GM12872 (cell line): ENCODE measurements around the gene LENG1.

Experiments used
- CTCF ChIP-seq: IDR thresholded peaks from 3 replicates; pipeline ENCODE4 v1.5.1; 2011; ENCODE audit warnings: low read depth, mild to moderate bottlenecking, low read length, moderate library complexity; ENCODE audit not compliant: insufficient read depth

Gene LENG1

GRCh38 chr19:54149021-54149812 lies 10.3 kb downstream of the LENG1 start:
- TF ChIP-seq CTCF = no peak

- TF ChIP-seq CTCF = no peak
Measured at GRCh38 chr19:54148158-54148557, 11.4 kb downstream of the LENG1 start.

GRCh38 chr19:54147676-54148075 lies 11.8 kb downstream of the LENG1 start:
- TF ChIP-seq CTCF = no peak

GRCh38 chr19:54145541-54146158 lies 13.9 kb downstream of the LENG1 start:
- no peak for TF ChIP-seq CTCF

- TF ChIP-seq CTCF = no peak
Measured at GRCh38 chr19:54142166-54142780, 17.2 kb downstream of the LENG1 start.

- TF ChIP-seq CTCF = no peak
Measured at GRCh38 chr19:54141356-54141755, 18.2 kb downstream of the LENG1 start.

- TF ChIP-seq CTCF = no peak
Measured at GRCh38 chr19:54138489-54139256, 20.8 kb downstream of the LENG1 start.
